HG03571 (cell line): ENCODE results near the gene KERA.
"Not testable (repeated sequence)": the region's sequence is repeated elsewhere in the genome, so short reads cannot be mapped to it uniquely, and the experiment has no call there.

Experiments
- ATAC-seq: cut with Tn5 transposase; IDR thresholded peaks from one replicate; pipeline ENCODE4 v1.9.1; 2021; ENCODE audit not compliant: unreplicated experiment

KERA gene, protein sequence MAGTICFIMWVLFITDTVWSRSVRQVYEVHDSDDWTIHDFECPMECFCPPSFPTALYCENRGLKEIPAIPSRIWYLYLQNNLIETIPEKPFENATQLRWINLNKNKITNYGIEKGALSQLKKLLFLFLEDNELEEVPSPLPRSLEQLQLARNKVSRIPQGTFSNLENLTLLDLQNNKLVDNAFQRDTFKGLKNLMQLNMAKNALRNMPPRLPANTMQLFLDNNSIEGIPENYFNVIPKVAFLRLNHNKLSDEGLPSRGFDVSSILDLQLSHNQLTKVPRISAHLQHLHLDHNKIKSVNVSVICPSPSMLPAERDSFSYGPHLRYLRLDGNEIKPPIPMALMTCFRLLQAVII

DNA sequence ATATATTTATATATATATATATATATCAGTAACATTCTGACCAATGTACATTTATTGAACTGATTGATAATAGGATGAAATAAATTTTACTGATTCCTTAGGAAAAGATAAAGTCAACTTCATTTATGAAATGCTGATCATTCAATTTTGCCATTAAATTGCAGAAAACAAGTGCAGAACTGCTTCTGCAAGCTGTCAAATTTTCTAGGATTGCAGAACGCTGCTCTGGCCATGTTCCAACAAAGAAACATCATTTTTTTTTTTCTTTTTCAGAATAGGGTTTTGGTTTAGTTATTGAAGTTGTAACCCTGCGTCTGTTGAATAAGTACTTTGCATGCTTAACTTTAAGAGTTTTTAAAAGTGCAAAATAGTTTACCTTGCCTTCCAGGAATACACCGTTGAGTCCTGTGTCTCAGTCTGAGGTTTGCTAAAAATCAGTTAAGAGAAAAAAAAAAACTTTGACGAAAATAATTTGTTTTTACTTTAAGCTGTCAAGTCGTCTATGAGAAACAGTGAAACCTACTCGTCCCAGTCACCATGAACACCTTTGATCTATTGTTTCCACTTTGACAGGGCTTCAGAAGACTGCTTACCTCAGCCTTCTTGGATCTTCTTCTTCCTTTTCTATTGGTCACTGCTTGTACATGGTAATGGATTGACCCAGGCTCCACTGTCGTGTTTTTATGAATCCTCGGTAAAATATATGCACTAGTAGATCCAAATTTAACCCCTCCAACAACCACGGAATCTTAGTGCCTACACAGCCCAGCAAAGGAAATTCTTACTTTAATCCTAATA is at the start of gene KERA:
TSS of gene KERA (minus strand) at position 657 of the 798 bp plus-strand sequence. CDS start 1,743 bp downstream, outside the sequence.
- ATAC-seq: no peak

DNA sequence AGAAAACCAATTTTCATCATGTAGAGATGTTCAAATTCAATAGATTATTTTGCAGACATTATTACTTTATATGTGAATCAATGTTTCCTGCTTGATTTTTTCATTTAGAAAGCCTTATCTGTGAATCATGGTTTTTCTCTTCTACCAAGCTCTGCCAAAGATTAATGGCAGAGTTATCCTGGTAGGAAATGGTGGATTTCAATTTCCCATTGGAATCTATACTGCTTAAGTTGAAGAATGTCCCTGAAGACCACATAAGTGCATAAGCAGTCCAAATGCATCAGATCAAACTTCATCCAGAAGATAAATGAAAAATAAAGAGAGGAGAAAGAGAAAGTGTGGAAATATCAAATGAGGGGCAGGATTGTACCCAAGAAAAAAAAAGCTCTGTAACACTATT is 48.5 kb upstream of the KERA start:
- no peak for ATAC-seq

DNA sequence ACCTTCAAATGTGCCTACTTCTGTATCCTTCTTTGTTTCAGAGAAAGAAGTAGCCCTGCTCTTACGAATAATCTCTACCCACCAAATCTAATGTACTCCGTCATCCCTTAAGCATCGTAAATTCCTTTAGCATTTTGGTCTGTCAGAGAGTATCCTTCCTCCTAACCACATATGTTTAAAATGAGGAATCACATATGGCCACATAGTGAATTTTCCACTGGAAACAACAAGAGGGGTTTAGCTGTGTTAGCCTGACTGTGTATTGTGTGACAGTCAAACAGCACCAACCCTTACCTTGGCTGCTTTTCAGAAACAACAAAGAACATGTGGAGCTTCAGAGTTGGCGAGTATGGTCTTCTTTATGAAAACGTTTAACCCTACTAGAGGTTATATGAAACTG is 48.0 kb upstream of the KERA start:
- ATAC-seq: no peak

DNA sequence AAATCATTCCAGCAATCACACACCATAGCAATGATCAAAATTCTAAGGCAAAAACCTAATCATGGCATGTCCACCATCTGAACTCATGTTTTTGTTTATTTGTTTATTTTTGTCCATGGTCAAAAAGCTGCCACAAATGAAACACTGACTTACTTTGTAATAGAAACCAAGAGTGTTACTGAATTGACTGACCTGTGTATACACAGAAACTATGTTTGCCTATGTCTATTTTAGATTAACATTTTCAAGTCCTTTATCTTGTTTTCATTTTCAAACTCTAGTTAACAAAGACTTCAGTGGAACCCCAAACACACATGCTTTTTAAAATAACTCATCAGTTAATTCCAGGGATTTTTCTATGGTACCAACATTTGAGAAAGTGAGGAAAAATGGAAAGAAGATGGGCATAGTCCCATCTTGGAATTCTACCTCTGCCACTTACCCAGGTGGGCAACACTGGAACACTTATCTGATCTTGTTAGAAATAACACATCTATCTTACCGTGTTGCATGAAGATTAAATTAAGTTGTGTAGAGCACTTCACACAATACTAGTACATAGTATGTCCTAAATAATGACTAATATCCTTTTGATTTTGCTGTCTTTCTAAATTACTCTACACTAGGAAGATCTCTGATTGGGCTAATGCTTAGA is 47.1 kb upstream of the KERA start:
- ATAC-seq: no peak

DNA sequence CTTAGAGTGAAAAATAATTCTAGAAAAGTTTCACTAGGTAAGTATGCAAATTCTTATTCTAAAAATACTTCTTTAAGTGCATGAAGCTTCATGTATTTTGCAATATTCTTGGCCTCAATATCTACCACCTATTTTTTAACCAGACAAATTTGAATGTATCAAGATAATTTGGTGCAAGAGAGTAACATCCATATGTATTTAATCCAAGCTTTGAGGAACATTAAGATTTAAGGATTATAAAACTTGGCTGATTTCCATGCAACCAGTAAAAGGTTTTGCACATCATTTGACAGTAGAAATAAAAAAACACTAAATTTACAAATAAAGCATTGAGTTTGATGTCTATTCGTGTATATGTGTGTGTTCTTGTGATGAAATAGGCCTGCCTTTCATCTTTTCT is 45.8 kb upstream of the KERA start:
- ATAC-seq: no peak

DNA sequence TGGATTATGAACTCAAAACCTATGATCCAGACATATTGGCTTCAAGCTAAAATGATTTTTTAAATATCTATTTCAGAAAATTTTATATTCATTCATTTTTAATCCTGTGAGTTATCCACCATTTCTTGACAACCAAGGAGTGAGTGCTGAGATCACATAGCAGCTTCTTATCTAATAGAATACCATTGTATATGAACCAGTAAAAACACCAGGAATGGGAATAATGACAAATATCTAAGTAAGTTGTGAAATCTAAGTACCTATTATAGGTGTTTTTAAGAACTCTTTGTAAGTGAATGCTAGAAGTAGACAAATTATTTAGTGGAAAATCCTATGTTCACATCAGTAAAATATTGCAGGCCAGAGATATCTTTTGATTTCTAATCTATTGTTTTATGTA is 45.3 kb upstream of the KERA start:
- no peak for ATAC-seq

DNA sequence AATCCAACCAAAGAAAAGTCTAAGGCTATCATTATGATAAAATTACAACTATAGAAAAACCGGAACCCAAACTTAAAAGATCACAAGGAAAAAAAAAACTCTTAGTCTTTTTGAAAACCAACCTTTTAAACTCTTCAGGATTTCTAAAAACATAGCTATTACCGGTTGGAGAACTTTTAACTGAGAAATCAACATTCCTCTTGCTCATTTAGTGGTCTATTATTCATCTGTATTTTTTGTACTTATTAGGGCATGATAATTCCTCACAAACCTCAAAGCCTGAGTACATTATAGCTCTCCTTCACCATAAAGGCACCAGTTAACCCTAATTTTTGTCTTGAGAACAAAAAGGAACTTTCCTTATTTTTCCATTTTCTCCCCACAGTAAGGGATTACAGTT is 43.1 kb upstream of the KERA start:
- no peak for ATAC-seq

DNA sequence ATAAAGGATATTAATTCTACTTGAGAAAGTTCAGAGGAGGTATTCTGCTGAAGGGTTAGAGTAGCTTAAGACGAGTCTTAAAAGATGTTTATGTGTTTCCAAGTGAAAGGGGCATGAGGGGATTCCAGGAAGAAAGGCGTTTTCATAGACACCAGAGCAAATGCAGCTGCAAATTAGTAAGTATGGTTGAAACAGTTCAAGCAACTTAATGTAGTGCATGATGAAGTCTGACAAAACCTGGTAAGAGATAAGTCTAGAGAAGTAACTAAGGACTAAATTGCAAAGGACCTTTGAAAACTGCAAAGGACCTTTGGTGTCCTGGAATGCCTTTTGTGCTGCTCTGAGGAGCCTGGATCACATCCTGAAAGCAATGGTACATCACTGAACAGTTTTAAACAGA is 42.0 kb upstream of the KERA start:
- no peak for ATAC-seq

DNA sequence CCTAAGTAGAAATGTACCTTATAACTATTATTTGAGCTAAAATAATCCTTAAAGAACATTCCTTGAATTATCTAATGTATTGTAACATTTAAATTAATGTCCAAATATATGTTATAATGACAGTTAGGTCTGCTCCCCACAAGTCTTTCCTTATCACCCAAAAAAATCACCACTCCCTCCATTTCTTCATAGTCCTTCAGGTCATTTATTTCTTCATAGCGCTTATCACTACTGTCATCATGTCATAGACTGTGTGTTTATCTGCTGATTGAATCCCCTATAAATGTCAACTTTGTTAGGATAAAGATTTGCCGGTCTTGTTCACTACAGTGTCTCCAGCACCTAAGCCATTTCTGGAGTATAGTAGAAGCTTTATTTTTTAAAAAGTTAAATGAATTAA is 41.5 kb upstream of the KERA start:
- ATAC-seq: no peak

DNA sequence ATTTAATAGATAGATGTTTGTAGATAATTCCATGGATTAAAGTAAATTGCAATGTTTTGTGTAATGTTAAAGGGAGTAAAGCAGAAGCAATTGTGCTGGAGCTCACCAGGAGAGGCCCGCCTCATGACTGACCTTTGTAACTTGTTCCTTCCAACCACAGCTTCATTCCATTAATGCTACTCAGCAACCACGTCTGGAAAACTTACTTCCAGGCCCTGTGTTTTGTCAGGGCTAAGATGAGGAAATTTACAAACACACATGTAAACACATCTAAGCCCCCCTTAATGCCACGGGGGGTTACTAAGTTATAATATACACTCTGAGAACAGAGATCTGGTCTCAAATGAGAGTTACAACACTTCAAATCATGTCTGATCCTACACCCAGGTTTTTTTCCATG is 41.1 kb upstream of the KERA start:
- ATAC-seq: no peak

DNA sequence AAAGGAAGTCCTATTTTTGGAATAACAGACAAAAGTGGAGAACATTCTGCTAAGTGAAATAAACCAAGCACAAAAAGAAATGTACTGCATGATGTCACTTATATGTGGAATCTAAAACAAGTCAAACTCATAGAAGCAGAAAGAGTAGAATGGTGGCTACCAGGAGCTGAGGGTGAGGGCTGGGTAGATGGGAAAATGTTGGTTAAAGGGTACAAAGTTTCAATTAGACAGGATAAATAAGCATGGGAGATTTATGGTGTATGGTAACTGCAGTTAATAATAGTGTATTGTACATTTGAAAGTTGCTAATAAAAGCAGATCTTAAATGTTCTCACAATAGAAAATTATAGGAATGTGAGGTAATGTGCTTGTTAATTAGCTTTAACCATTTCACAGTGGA is 40.6 kb upstream of the KERA start:
- ATAC-seq: no peak

DNA sequence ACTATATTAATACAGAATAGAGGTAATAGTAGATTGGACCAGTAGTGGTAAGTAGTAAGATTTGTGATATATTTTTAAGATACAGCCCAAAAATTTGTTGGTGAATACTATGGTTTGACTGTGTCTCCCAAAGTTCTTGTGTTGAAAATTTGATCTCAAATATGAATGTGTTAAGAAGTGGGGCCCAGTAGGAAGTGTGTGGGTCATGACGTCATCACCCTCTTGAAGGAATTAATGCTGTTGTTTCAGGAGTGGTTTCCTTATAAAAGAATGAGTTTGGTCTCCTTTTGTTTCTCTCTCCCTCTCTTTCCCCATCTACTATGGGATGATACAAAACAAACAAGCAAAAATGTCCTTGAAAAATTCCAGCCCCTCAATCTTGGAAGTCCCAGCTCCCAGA is 37.1 kb upstream of the KERA start:
- ATAC-seq: no peak

DNA sequence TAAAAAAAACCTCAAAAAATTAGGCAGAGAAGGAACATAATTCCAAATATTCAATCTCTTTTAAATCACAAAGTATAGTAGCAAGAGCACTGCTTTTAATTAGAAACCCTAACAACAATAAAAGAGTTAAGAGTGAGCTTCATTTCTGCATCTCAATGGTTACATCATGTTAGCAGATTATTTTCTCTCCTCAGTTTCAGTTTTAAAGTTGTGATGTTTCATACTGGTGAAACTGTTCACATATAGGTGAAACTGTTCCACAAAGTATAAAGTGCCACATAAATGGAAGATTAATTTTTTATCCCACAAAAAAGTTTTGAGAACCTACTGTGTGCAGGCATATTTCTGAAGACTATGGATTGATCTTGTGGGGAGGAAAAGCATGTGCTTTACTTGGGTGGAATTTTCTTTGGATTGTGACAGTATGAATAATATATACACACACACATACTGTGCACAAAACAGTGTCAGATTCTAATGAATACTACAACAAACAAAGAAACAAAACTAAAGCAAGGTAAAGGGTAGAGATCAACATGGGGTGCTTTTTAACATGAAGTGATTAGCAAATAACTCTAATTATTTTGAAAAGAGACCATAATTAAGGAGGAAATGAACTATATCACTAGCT is 36.3 kb upstream of the KERA start:
- ATAC-seq: no peak

DNA sequence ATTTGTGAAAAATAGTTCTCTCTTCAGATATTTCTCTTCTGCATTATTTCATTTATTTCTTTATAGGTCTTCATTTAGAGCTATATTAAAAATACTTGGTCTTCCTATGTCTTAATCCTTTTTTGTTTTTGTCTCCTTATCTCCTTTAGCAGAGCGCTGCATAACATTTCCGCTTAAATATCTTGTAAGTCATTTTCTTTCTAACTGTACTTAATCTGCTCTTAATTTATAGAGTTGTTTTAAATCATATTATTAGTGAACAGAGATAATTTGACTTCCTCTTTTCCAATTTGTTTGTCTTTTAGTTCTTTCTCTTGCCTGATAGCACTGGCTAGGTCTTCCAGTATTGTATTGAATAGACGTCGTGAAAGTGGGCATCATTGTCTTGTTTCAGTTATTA is 35.5 kb upstream of the KERA start:
- ATAC-seq: no peak

DNA sequence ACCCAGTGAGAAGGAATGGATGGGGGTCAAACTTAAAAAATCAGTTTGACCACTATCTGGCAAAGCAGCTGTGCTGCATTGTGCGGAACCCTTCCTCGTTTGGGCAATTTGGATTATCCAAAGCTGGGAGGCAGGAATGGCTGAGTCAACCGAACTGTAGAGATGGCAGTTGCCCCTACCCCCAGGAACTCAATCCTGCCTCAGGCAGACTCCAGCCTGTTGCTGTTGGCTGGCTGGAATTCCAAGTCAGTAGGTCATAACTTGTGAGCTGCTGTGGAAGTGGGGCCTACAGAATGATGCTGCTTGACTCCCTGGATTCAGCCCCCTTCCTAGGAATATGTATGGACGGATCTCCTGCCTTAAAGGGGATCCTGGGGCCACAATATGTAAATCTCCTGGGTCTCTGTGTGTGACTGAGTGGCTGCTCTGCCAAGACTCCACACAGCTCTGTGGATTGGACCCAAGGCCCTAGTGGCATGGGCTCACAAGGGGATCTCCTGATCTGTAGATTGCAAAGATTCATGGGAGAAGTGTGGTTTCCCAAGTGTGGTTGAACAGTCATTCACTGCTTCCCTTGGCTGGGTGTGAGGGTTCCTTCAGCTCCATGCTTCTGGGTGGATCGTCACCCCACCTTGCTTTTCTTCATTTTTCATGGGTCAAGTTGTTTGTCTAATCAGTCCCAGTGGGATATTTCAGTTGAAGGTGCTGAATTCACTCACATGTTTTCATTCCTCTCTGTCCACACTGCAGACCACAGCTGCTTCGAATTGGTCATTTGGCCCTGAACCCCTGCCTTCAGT is 34.3 kb upstream of the KERA start:
- ATAC-seq: no peak

DNA sequence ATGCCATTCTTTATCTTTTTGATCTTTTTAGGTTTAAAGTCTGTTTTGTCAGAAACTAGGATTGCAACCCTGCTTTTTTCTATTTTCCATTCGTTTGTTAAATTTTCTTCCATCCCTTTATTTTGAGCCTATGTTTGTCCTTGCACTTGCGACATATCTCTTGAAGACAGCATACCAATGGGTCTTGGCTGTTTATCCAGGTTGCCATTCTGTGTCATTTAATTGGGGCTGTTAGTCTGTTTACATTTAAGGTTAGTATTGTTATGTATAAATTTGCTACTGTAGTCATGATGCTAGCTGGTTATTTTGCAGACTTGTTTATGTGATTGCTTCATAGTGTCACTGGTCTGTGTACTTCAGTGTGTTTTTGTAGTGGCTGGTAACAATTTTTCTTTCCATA is 32.1 kb upstream of the KERA start:
- not testable (repeated sequence) for ATAC-seq

DNA sequence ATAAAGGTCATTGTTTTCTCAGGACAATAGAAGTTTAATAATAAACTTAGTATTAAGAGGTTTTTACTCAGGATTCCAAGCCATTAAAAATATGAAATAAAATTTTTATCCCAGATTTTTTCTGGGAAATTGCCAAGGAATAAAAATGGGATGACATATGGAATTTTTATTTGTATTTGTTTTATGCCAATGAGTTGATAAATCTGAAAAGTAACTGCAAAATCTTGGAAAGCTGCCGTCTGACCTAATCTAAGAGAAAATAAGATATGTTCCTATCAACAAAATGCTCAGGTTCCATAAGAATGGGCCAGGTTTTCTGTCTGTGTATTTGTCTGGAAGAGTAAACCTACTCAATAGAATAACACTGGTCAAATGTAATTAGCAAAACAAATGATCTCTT is 22.2 kb upstream of the KERA start:
- no peak for ATAC-seq

DNA sequence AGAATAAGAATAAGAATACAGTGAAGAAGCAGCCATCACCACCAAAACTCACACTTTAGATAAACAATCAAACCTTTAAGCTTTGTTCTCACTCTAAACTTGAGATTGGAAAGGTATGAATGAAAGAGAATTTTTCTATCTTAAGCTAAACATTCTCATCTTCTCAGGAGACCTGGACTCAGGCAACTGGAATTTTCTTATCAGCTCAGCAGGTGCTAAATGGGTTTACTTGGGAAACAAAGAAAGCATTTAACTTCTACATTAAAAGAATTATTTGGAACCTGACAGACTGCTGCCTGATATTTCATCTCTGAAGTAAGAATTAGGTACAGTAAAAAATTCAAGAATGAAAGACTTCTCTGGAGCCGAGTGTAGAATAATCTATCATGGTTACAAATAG is 20.7 kb upstream of the KERA start:
- no peak for ATAC-seq

DNA sequence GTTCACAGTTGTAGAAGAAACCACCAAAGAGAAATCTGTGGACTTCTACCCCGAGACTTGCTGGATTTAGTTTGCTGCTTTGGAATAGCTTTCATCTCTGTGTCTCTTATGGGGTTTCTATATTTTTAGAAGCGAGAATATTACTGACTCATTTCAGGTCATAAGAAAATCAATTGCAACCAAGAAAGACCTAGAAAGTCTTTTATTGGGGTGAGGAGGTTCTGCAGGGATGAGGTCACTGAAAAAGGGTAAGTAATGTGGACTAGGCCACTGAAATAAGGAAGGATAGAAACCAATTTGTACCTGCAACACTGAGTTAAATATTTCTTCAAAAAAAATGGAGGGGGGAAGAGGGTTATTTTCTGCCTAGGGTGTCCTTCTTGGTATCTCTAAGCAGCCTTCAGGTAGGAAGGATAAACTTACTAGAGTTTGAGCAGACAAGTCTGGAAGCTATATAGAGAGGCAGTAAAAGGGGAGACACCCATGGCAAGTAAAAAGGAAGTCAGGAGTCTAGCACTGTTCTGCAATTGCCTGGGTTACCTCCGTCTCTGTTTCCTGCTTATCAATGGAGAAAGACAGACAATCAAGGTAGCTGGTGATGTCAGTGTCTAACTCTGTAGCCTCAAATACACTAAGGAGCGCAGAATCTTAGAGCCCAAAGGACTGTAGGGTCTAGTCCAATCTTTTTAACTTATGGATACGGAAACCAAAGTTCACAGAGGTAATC is 19.6 kb upstream of the KERA start:
- ATAC-seq: no peak

DNA sequence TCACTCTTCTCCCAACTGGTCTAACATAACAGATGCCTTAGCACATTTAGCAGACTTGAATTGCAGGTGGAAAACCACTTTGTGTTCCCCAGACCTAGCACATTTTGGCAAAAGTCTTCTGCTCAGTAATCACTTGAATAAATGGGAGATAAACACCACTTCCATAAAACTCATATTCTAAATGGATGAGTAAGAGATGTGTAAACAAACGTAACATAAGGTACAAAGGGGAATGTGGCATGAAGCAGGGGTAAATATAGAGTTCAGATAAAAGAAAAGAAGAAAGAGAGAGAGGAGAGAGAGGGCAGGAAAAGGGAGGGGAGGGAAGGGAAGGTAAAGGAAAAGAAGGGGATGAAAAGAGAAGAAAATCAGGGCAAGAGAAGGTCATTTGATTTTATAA is 17.0 kb upstream of the KERA start:
- ATAC-seq: no peak
